ENCODE results near the gene MGAT4A. TPM values are rescaled to one million over a fixed set of nuclear protein-coding genes. Genes with fewer than 3 reads are reported as not detected.

MGAT4A gene
- total and polyA plus RNA-seq, 2 donors (not counting 1 experiment from before 2014, with no cell fraction given): 16.5 to 32.7 TPM

DNA sequence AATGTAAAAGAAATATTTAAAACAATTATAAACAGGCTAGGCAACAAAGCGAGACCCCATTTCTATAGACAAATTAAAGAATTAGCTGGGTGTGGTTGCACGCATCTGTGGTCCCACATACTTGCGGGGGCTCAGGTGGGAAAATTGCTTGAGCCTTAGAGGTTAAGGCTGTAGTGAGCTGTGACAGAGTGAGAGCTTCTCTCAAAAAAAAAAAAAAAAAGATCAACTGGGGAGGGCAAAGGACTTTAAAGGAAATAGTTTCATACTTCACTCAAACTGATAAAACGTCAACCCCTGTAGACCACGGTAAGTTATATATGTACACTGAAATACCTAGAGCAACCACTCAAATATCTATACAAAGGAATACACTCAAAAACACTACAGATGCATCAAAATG lies 37.5 kb downstream of the MGAT4A start:
- Histone ChIP-seq H3K4me2 (replicated peaks; ENCODE audit: low read depth, low read length, poor library complexity, severe bottlenecking) (no peak overlapping the region), H4K20me1 (ENCODE audit: control insufficient read depth, insufficient read depth, low read length, poor library complexity, severe bottlenecking) (no peaks in the 10 kb centered on the region), H3K36me3 (replicated peaks in 1 of 2; ENCODE audit: control extremely low read depth in 1 of 2, control insufficient read depth in 1 of 2, extremely low read depth in 1 of 2, insufficient read depth in 2 of 2, low read length in 1 of 2) (no peaks in the 10 kb centered on the region), H3K4me1 (ENCODE audit: control insufficient read depth in 2 of 2, insufficient read depth in 2 of 2, low read length in 2 of 2) (peaks cover 4 to 8% of the 10 kb centered on the region in 2 donors), H3K4me3 (ENCODE audit: control extremely low read depth in 1 of 5, extremely low read depth in 1 of 5, insufficient read depth in 1 of 5, low read depth in 2 of 5, low read length in 4 of 5) (no peak overlapping the region), H2AFZ (ENCODE audit: insufficient read depth, low read depth, low read length, poor library complexity, severe bottlenecking) (no peak overlapping the region), H3K79me2 (ENCODE audit: control insufficient read depth, insufficient read depth, low read length) (peaks cover 18% of the 10 kb centered on the region), H3K27ac (ENCODE audit: low read length in 2 of 2) (no peak overlapping the region), H3K9ac (ENCODE audit: low read length) (no peak overlapping the region), H3K27me3 (replicated peaks in 1 of 4; ENCODE audit: control extremely low read depth in 1 of 4, control insufficient read depth in 3 of 4, insufficient read depth in 4 of 4, low read length in 3 of 4) (no peaks in the 10 kb centered on the region), H3K9me3 (ENCODE audit: control extremely low read depth in 1 of 3, control insufficient read depth in 2 of 3, insufficient read depth in 1 of 3, low read length in 2 of 3) (no peaks in the 10 kb centered on the region)
- H3K9me3 Mint-ChIP-seq (ENCODE audit: insufficient read depth): no peaks in the 10 kb centered on the region
- no peak for ATAC-seq (ENCODE audit: low read depth)
- ChIA-PET CTCF (interaction anchor here (1.0 kb wide), 1 partner anchor 129 kb away, joined by 3 read pairs; no protein-coding TSS in a partner anchor), POLR2A (interaction anchor here (0.6 kb wide), 2 partner anchors 31 to 91 kb away, joined by 3 read pairs; no protein-coding TSS in a partner anchor)
- WGBS (ENCODE audit: insufficient coverage): 40% methylated on average over 2 of the region's 5 CpGs
- intact Hi-C loops (cut with micrococcal nuclease): no loop called here
- H3K27ac Mint-ChIP-seq: no peak overlapping the region
- TF ChIP-seq EZH2 (IDR thresholded peaks at IDR 0.05; ENCODE audit: borderline replicate concordance, insufficient read depth, low read depth, low read length, poor library complexity, severe bottlenecking) (no peak), CTCF (IDR thresholded peaks at IDR 0.05) (no peak)
- no peak overlapping the region for H3K4me3 Mint-ChIP-seq
- no peak for DNase-seq
- H3K4me1 Mint-ChIP-seq: peaks cover 24% of the 10 kb centered on the region
- H3K27me3 Mint-ChIP-seq: no peaks in the 10 kb centered on the region

- CTCF ChIA-PET: interaction anchor here (1.1 kb wide), 1 partner anchor 43 kb away, joined by 4 read pairs; no protein-coding TSS in a partner anchor
- peaks cover 4 to 8% of the 10 kb centered on the region in 2 donors for H3K4me1 ChIP-seq (ENCODE audit: control insufficient read depth in 2 of 2, insufficient read depth in 2 of 2, low read length in 2 of 2)
- H4K20me1 ChIP-seq (ENCODE audit: control insufficient read depth, insufficient read depth, low read length, poor library complexity, severe bottlenecking): no peaks in the 10 kb centered on the region
- H3K9me3 ChIP-seq (ENCODE audit: control extremely low read depth in 1 of 3, control insufficient read depth in 2 of 3, insufficient read depth in 1 of 3, low read length in 2 of 3): no peaks in the 10 kb centered on the region
- intact Hi-C loops (cut with micrococcal nuclease): no loop called here
- no peak overlapping the region for H2AFZ ChIP-seq (ENCODE audit: insufficient read depth, low read depth, low read length, poor library complexity, severe bottlenecking)
- no peaks in the 10 kb centered on the region for H3K36me3 ChIP-seq (replicated peaks in 1 of 2; ENCODE audit: control extremely low read depth in 1 of 2, control insufficient read depth in 1 of 2, extremely low read depth in 1 of 2, insufficient read depth in 2 of 2, low read length in 1 of 2)
- Mint-ChIP-seq H3K4me3 (no peak overlapping the region), H3K9me3 (ENCODE audit: insufficient read depth) (no peaks in the 10 kb centered on the region), H3K27ac (no peak overlapping the region), H3K4me1 (peaks cover 22% of the 10 kb centered on the region), H3K27me3 (no peaks in the 10 kb centered on the region)
- peaks cover 16% of the 10 kb centered on the region for H3K79me2 ChIP-seq (ENCODE audit: control insufficient read depth, insufficient read depth, low read length)
- no peak overlapping the region for H3K4me3 ChIP-seq (ENCODE audit: control extremely low read depth in 1 of 5, extremely low read depth in 1 of 5, insufficient read depth in 1 of 5, low read depth in 2 of 5, low read length in 4 of 5)
- POLR2A ChIA-PET: no interaction called here
- H3K27me3 ChIP-seq (replicated peaks in 1 of 4; ENCODE audit: control extremely low read depth in 1 of 4, control insufficient read depth in 3 of 4, insufficient read depth in 4 of 4, low read length in 3 of 4): no peaks in the 10 kb centered on the region
- TF ChIP-seq CTCF (IDR thresholded peaks at IDR 0.05) (no peak), EZH2 (IDR thresholded peaks at IDR 0.05; ENCODE audit: borderline replicate concordance, insufficient read depth, low read depth, low read length, poor library complexity, severe bottlenecking) (no peak)
- 80% methylated on average over 1 of the region's 7 CpGs for WGBS (ENCODE audit: insufficient coverage)
- DNase-seq (no peak), ATAC-seq (ENCODE audit: low read depth) (no peak)
- no peak overlapping the region for H3K4me2 ChIP-seq (replicated peaks; ENCODE audit: low read depth, low read length, poor library complexity, severe bottlenecking)
- H3K9ac ChIP-seq (ENCODE audit: low read length): no peak overlapping the region
- no peak overlapping the region for H3K27ac ChIP-seq (ENCODE audit: low read length in 2 of 2)
Measured at GRCh38 chr2:98692090-98693054, 38.6 kb downstream of the MGAT4A start.
